SK-N-SH (cell line): ENCODE results near the gene TPO. TPM values are rescaled to one million over a fixed set of nuclear protein-coding genes. Genes with fewer than 3 reads are reported as not detected.

ENCODE experiments used
- CTCF ChIA-PET: fragments of 300-600, 350-600 bp; formaldehyde crosslinking; extraction: SDS; loops from one replicate; lab custom pipeline; 2021; lab: Yijun Ruan, JAX
- POLR2A ChIA-PET: fragments of 350-600 bp; sonication (Branson Sonifier 250); formaldehyde crosslinking; extraction: SDS; loops from one replicate; lab custom pipeline; 2020; ENCODE audit warnings: antibody characterized with exemption, inconsistent platforms; lab: Yijun Ruan, JAX
- DNase-seq: peaks from one replicate; pipeline ENCODE4 v3.0.0; 2012
- H2AFZ ChIP-seq: fragments of 200-600 bp; sonication (generic); 2 replicates; pipeline ENCODE4 v1.8.1; 2016; ENCODE audit warnings: antibody characterized with exemption, mild to moderate bottlenecking, low read depth
- H3F3A ChIP-seq: fragments of 200-600 bp; sonication (generic); replicated peaks from 2 replicates; pipeline ENCODE3; 2016; ENCODE audit warnings: antibody characterized with exemption, mild to moderate bottlenecking; ENCODE audit not compliant: insufficient read depth
- H3K27ac ChIP-seq, 2 experiments: fragments of 200-500 bp in 1 of 2; fragments of 200-600 bp in 1 of 2; sonication (Bioruptor generic) in 1 of 2; sonication (generic), shearing (Covaris generic) in 1 of 2; 2 replicates each; pipeline versions ENCODE4 v1.5.1 to v1.6.1; 2014 to 2016; ENCODE audit warnings: low read depth in 2 of 2, inconsistent platforms in 1 of 2, low read length in 1 of 2, mild to moderate bottlenecking in 1 of 2, mixed read lengths in 1 of 2
- H3K27me3 ChIP-seq: fragments of 200-600 bp; sonication (generic), shearing (Covaris generic); 2 replicates; pipeline ENCODE4 v1.6.1; 2016; ENCODE audit warnings: mixed run types; ENCODE audit not compliant: insufficient read depth
- H3K36me3 ChIP-seq, 2 experiments: fragments of 200-500 bp in 1 of 2; fragments of 200-600 bp in 1 of 2; sonication (Bioruptor generic) in 1 of 2; sonication (generic) in 1 of 2; replicated peaks in 1 of 2; 2 replicates each; pipeline versions ENCODE3 to v1.5.1; 2014 to 2016; ENCODE audit warnings: low read length in 1 of 2, mild to moderate bottlenecking in 1 of 2; ENCODE audit not compliant: insufficient read depth in 2 of 2, control insufficient read depth in 1 of 2
- H3K4me1 ChIP-seq, 2 experiments: fragments of 200-500 bp in 1 of 2; fragments of 200-600 bp in 1 of 2; sonication (Bioruptor generic) in 1 of 2; sonication (generic), shearing (Covaris generic) in 1 of 2; 2 replicates each; pipeline versions ENCODE4 v1.5.1 to v1.6.1; 2014 to 2016; ENCODE audit warnings: low read depth in 1 of 2, low read length in 1 of 2, mixed run types in 1 of 2; ENCODE audit not compliant: insufficient read depth in 2 of 2, control insufficient read depth in 1 of 2
- H3K4me2 ChIP-seq: fragments of 200-600 bp; sonication (generic), shearing (Covaris generic); 2 replicates; pipeline ENCODE4 v1.6.1; 2017; ENCODE audit warnings: mixed run types
- H3K4me3 ChIP-seq, 2 experiments: fragments of 200-500 bp in 1 of 2; fragments of 200-600 bp in 1 of 2; sonication (Bioruptor generic) in 1 of 2; sonication (generic), shearing (Covaris generic) in 1 of 2; 2 replicates each; pipeline versions ENCODE4 v1.5.1 to v1.8.1; 2014 to 2016; ENCODE audit warnings: low read depth in 2 of 2, inconsistent platforms in 1 of 2, low read length in 1 of 2, mild to moderate bottlenecking in 1 of 2, mixed read lengths in 1 of 2, moderate library complexity in 1 of 2
- H3K79me2 ChIP-seq: fragments of 200-600 bp; sonication (generic); 2 replicates; pipeline ENCODE4 v1.8.1; 2017; ENCODE audit warnings: mild to moderate bottlenecking; ENCODE audit not compliant: insufficient read depth
- H3K9ac ChIP-seq: fragments of 200-600 bp; sonication (generic); 2 replicates; pipeline ENCODE4 v1.6.1; 2017; ENCODE audit warnings: mixed run types
- H3K9me2 ChIP-seq: fragments of 200-600 bp; sonication (generic); 2 replicates; pipeline ENCODE4 v1.6.1; 2017; ENCODE audit warnings: mixed run types
- H3K9me3 ChIP-seq: fragments of 200-600 bp; sonication (generic); 2 replicates; pipeline ENCODE4 v1.6.1; 2017; ENCODE audit warnings: mixed run types, mild to moderate bottlenecking, moderate library complexity
- H4K20me1 ChIP-seq: fragments of 200-600 bp; sonication (generic); 2 replicates; pipeline ENCODE4 v1.6.1; 2017; ENCODE audit warnings: mild to moderate bottlenecking, mixed run types; ENCODE audit not compliant: insufficient read depth
- ELF1 ChIP-seq: IDR thresholded peaks from 2 replicates; pipeline ENCODE4 v1.4.0; 2012
- EP300 ChIP-seq, 2 experiments: IDR thresholded peaks; 2 replicates each; pipeline versions ENCODE4 v1.4.0 to v1.6.1; 2012; ENCODE audit warnings: borderline replicate concordance in 1 of 2, low read depth in 1 of 2, low read length in 1 of 2
- FOSL2 ChIP-seq: IDR thresholded peaks from 2 replicates; pipeline ENCODE4 v1.4.0; 2012; ENCODE audit warnings: low read depth, mild to moderate bottlenecking, moderate library complexity, borderline replicate concordance
- FOXJ3 ChIP-seq: sonication (generic); formaldehyde crosslinking; IDR thresholded peaks from 2 replicates; pipeline ENCODE4 v1.5.1; 2020; ENCODE audit warnings: mild to moderate bottlenecking, missing genetic modification reagents
- FOXM1 ChIP-seq: IDR thresholded peaks from 2 replicates; pipeline ENCODE4 v1.4.0; 2012; ENCODE audit warnings: low read depth, mild to moderate bottlenecking
- GATA2 ChIP-seq: sonication (generic); formaldehyde crosslinking; IDR thresholded peaks from 2 replicates; pipeline ENCODE4 v1.5.0; 2020; ENCODE audit warnings: mild to moderate bottlenecking, missing genetic modification reagents
- MEF2A ChIP-seq: IDR thresholded peaks from 2 replicates; pipeline ENCODE4 v1.4.0; 2012; ENCODE audit warnings: low read depth, borderline replicate concordance
- NFIC ChIP-seq: IDR thresholded peaks from 2 replicates; pipeline ENCODE4 v1.4.0; 2012; ENCODE audit warnings: borderline replicate concordance
- POLR2AphosphoS5 ChIP-seq: IDR thresholded peaks from 2 replicates; pipeline ENCODE4 v1.6.1; 2012; ENCODE audit warnings: low read depth, low read length
- RAD21 ChIP-seq: IDR thresholded peaks from 2 replicates; pipeline ENCODE4 v1.6.1; 2012; ENCODE audit warnings: mild to moderate bottlenecking, low read length
- RCOR1 ChIP-seq: fragments of 150-350 bp; IDR thresholded peaks from 2 replicates; pipeline ENCODE4 v1.6.1; 2017; ENCODE audit warnings: antibody characterized with exemption, low read length
- RFX5 ChIP-seq: IDR thresholded peaks from 2 replicates; pipeline ENCODE4 v1.6.1; 2012; ENCODE audit warnings: mild to moderate bottlenecking, improper control_type of control experiment, low read length
- SIN3A ChIP-seq: IDR thresholded peaks from 2 replicates; pipeline ENCODE4 v1.6.1; 2012; ENCODE audit warnings: low read depth, mild to moderate bottlenecking, low read length, moderate library complexity, borderline replicate concordance
- SMC3 ChIP-seq: IDR thresholded peaks from 2 replicates; pipeline ENCODE4 v1.6.1; 2012; ENCODE audit warnings: low read depth, low read length, improper control_type of control experiment
- USF1 ChIP-seq: IDR thresholded peaks from 2 replicates; pipeline ENCODE4 v1.4.0; 2012; ENCODE audit warnings: low read depth, borderline replicate concordance
- ZBTB33 ChIP-seq: IDR thresholded peaks from 2 replicates; pipeline ENCODE4 v1.4.0; 2012; ENCODE audit warnings: low read depth, borderline replicate concordance
- WGBS: methylation state at CpG from one replicate; pipeline ENCODE4 v1.1.6; 2017; ENCODE audit warnings: low lambda C conversion rate; 5-methylcytosine and 5-hydroxymethylcytosine counted together
- polyA plus RNA-seq, 3 experiments: library from polyadenylated mRNA; depleted of rRNA; stranded (reverse); fragments of >200 nt; gene quantifications; 2 replicates each; pipeline ENCODE4 v1.2.3, GENCODE V29; 2012
- TF ChIP-seq, protein P1 (sequence below): IDR thresholded peaks from 2 replicates; pipeline ENCODE4 v1.4.0; 2012; ENCODE audit warnings: low read depth

Gene TPO
- polyA plus RNA-seq, 1 of the 3 experiments (the other 2 are of a cell fraction) = not detected

DNA sequence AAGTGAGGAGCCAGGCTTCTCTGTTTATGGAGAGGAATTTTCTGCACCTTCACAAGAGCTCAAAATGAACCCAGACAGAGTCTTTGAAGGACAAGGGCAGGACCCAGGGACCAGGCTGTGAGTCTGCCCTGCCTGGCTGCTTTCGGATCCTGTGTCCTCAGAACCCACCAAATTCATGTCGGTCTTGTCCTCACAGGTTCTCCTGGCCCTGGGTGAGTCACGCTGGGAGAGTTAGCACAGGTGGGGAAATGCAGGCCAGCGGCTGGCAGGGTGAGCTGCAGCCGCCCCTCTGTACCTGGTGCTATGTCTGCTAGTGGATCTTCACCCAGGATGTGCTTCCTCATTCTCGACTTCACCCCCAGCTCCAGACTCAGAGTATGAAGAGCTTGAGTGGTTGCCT is 35.8 kb upstream of the TPO start:
- H2AFZ ChIP-seq = no peak overlapping the region
- no peaks in the 10 kb centered on the region for H3K4me1 ChIP-seq
- WGBS = 15% methylated on average over 4 of the region's 6 CpGs
- H3K9me2 ChIP-seq = no peaks in the 10 kb centered on the region
- H3K27me3 ChIP-seq = no peaks in the 10 kb centered on the region
- H3K4me2 ChIP-seq = no peak overlapping the region
- no peaks in the 10 kb centered on the region; the same call in 1 of the 2 replicates for H3K9me3 ChIP-seq
- no peaks in the 10 kb centered on the region for H3K79me2 ChIP-seq
- no peak overlapping the region for H3K27ac ChIP-seq
- POLR2A ChIA-PET = no interaction called here
- no peaks in the 10 kb centered on the region for H3F3A ChIP-seq
- CTCF ChIA-PET = interaction anchor here (1.5 kb wide), 1 partner anchor 20 kb away, joined by 3 read pairs; no protein-coding TSS in a partner anchor
- H3K9ac ChIP-seq = no peak overlapping the region
- DNase-seq = no peak
- TF ChIP-seq FOXJ3 (CRISPR knock-in tag) = no peak
- TF ChIP-seq RFX5 = no peak
- TF ChIP-seq USF1 = no peak
- no peak for TF ChIP-seq FOSL2
- no peak for TF ChIP-seq GATA2 (CRISPR knock-in tag)
- TF ChIP-seq RAD21 = no peak
- no peaks in the 10 kb centered on the region for H4K20me1 ChIP-seq
- H3K4me3 ChIP-seq = no peak overlapping the region
- H3K36me3 ChIP-seq = no peaks in the 10 kb centered on the region

GRCh38 chr2:1378456-1379150 is 34.7 kb upstream of the TPO start:
- H2AFZ ChIP-seq = no peak overlapping the region
- H3K9me2 ChIP-seq = no peaks in the 10 kb centered on the region
- no peak overlapping the region for H3K4me3 ChIP-seq
- ChIA-PET CTCF (no interaction called here), POLR2A (no interaction called here)
- no peak overlapping the region for H3K27ac ChIP-seq
- no peak overlapping the region for H3K9ac ChIP-seq
- DNase-seq = no peak
- H3K79me2 ChIP-seq = no peaks in the 10 kb centered on the region
- no peaks in the 10 kb centered on the region for H4K20me1 ChIP-seq
- H3K36me3 ChIP-seq = no peaks in the 10 kb centered on the region
- TF ChIP-seq RCOR1 = no peak
- no peak for TF ChIP-seq NFIC
- no peak for TF ChIP-seq SIN3A
- no peak for TF ChIP-seq MEF2A
- TF ChIP-seq FOXM1 = no peak
- no peak for TF ChIP-seq SMC3
- TF ChIP-seq FOXJ3 (CRISPR knock-in tag) = no peak
- TF ChIP-seq FOSL2 = no peak
- TF ChIP-seq USF1 = no peak
- TF ChIP-seq ZBTB33 = no peak
- no peak for TF ChIP-seq POLR2AphosphoS5
- no peak for TF ChIP-seq EP300 (IDR thresholded peaks at IDR 0.05; ENCODE audit: borderline replicate concordance in 1 of 2, low read depth in 1 of 2, low read length in 1 of 2)
- TF ChIP-seq, protein P1, sequence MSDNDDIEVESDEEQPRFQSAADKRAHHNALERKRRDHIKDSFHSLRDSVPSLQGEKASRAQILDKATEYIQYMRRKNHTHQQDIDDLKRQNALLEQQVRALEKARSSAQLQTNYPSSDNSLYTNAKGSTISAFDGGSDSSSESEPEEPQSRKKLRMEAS = no peak
- TF ChIP-seq ELF1 = no peak
- no peak for TF ChIP-seq RAD21
- no peaks in the 10 kb centered on the region; the same call in 1 of the 2 replicates for H3K9me3 ChIP-seq
- no peaks in the 10 kb centered on the region for H3K4me1 ChIP-seq
- no peaks in the 10 kb centered on the region for H3F3A ChIP-seq
- H3K27me3 ChIP-seq = no peaks in the 10 kb centered on the region
- H3K4me2 ChIP-seq = no peak overlapping the region
- WGBS = 28% methylated on average over 16 of the region's 17 CpGs
